GM06990 (cell line): Measurements from ENCODE around the gene CDH4.

Source experiments
- DNase-seq: peaks from one replicate; pipeline ENCODE4 v3.0.0-alpha.2; 2011; ENCODE audit not compliant: insufficient read length; ENCODE audit errors: extremely low read depth
- H3K27me3 ChIP-seq: replicated peaks from 2 replicates; pipeline ENCODE4 v1.6.0; 2011; ENCODE audit warnings: low read length; ENCODE audit not compliant: control insufficient read depth, insufficient read depth
- H3K36me3 ChIP-seq: 2 replicates; pipeline ENCODE4 v1.5.1; 2011; ENCODE audit warnings: low read length; ENCODE audit not compliant: control insufficient read depth, insufficient read depth
- H3K4me3 ChIP-seq: replicated peaks from 2 replicates; pipeline ENCODE4 v1.5.1; 2011; ENCODE audit warnings: low read depth, mild to moderate bottlenecking, control low read depth, low read length
- CTCF ChIP-seq: IDR thresholded peaks from 2 replicates; pipeline ENCODE4 v1.5.1; 2011; ENCODE audit warnings: low read length, control low read depth, mild to moderate bottlenecking, inconsistent platforms; ENCODE audit not compliant: insufficient read depth, poor library complexity, severe bottlenecking

Gene CDH4

GRCh38 chr20:61376541-61377240 lies 124.6 kb downstream of the CDH4 start:
- DNase-seq, result no peak
- TF ChIP-seq CTCF, result no peak
- Histone ChIP-seq H3K36me3 (no peaks in the 10 kb centered on the region), H3K4me3 (no peak overlapping the region), H3K27me3 (no peaks in the 10 kb centered on the region)

DNA sequence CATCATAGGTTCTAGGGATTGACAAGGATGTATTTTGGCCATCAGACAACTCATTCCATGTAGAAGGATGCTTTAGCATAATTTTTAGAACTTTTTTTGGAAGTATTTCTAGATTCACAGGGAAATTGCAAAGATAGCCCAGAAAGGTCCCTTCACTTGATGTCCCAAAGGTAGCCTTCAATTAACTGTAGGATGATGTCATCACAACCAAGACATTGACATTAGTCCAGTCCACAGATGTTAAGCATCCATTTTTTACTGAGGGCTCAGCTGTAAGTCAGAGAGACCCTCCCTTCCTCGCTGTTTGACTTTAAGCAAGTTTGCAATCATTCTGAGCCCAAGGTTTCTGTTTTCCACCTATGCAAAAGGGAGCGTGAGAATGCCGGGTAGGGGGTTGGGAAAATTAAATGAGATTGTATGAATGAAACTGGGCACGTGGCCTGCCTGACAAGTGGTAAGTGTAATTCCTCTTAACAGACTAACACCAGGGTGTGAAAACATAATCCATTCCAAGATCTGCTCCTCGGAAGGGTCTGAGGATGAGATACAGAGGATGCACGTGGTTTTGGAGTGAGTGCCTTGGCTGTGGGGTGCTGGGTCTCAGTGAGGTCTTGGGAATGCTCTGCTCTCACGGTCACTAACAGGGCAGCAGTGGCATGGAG lies 126.8 kb downstream of the CDH4 start:
- no peaks in the 10 kb centered on the region for H3K27me3 ChIP-seq
- H3K4me3 ChIP-seq, result no peak overlapping the region
- TF ChIP-seq CTCF, result no peak
- no peaks in the 10 kb centered on the region for H3K36me3 ChIP-seq
- no peak for DNase-seq

DNA sequence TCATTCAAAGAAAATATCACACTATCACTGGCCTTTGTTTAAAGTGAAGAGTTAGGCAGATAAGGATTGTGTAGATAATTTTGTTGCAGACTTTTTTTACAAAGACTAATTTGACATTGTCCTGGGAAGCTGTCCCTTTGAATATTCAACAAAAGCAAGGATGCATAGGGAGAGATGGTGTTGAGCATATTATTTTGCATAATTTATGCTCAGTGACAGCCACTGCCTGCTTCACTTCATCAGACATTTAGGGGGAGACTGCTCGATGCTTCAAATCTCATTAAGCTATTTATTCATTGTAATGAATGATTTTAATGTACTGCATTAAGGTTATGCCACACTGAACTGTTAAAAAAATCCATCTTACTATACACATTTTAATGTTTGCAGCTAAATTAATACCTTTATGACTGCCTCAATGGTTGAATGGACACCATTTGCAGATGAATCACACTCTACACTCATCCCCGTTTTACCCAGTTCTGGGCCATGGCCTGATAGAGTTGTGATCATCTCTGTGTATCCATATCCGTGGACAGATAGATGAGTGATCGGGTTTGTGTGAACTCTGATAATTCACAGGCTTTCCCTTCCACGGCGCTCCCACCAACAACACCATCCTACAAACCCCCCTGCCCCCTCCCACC lies 128.0 kb downstream of the CDH4 start:
- TF ChIP-seq CTCF, result no peak
- DNase-seq, result no peak
- Histone ChIP-seq H3K4me3 (no peak overlapping the region), H3K36me3 (no peaks in the 10 kb centered on the region), H3K27me3 (no peaks in the 10 kb centered on the region)

GRCh38 chr20:61380545-61380915 lies 128.5 kb downstream of the CDH4 start:
- H3K27me3 ChIP-seq, result no peaks in the 10 kb centered on the region
- H3K36me3 ChIP-seq, result no peaks in the 10 kb centered on the region
- TF ChIP-seq CTCF, result no peak
- no peak for DNase-seq
- no peak overlapping the region for H3K4me3 ChIP-seq

GRCh38 chr20:61382194-61382593 lies 130.1 kb downstream of the CDH4 start:
- Histone ChIP-seq H3K27me3 (no peaks in the 10 kb centered on the region), H3K4me3 (no peak overlapping the region), H3K36me3 (no peaks in the 10 kb centered on the region)
- no peak for TF ChIP-seq CTCF
- no peak for DNase-seq
